ENCODE results near the gene TNIP1. TPM values are rescaled to one million over a fixed set of nuclear protein-coding genes. Genes with fewer than 3 reads are reported as not detected.

The TNIP1 gene
- total RNA-seq, 2 experiments from 2014 or later, result 127 TPM

GRCh38 chr5:151118913-151119575, 38.2 kb upstream of the TNIP1 start:
- no peaks in the 10 kb centered on the region for H3K9me3 Mint-ChIP-seq
- H3K27me3 Mint-ChIP-seq, result no peaks in the 10 kb centered on the region
- DNase-seq, result no peak
- CTCF ChIA-PET, result interaction anchor here (1.3 to 5.6 kb wide), 3 partner anchors 15 to 68 kb away, joined by 3 to 77 read pairs (median 10); no protein-coding TSS in a partner anchor
- POLR2A ChIA-PET, result no interaction called here
- H3K27ac Mint-ChIP-seq, result no peak overlapping the region
- no peak overlapping the region for H3K4me3 Mint-ChIP-seq
- H3K36me3 Mint-ChIP-seq (ENCODE audit: low read depth), result peaks cover 62% of the 10 kb centered on the region
- peaks cover 2% of the 10 kb centered on the region for H3K4me1 Mint-ChIP-seq

- H3K27me3 Mint-ChIP-seq, result no peaks in the 10 kb centered on the region
- CTCF ChIA-PET, result interaction anchor here (0.6 to 5.6 kb wide), 40 partner anchors 10 to 389 kb away, joined by 3 to 77 read pairs (median 4); partner anchors contain the start of gene ANXA6
- no peaks in the 10 kb centered on the region for H3K9me3 Mint-ChIP-seq
- no peak overlapping the region for H3K4me3 Mint-ChIP-seq
- DNase-seq, result peak; percentile 72
- peaks cover 2% of the 10 kb centered on the region for H3K4me1 Mint-ChIP-seq
- POLR2A ChIA-PET, result no interaction called here
- peaks cover 45% of the 10 kb centered on the region for H3K36me3 Mint-ChIP-seq (ENCODE audit: low read depth)
- no peak overlapping the region for H3K27ac Mint-ChIP-seq
Observed at GRCh38 chr5:151115272-151115905, 34.6 kb upstream of the TNIP1 start.

- Mint-ChIP-seq H3K27ac (no peak overlapping the region), H3K9me3 (no peaks in the 10 kb centered on the region)
- CTCF ChIA-PET, result interaction anchor here (1.4 to 5.6 kb wide), 5 partner anchors 12 to 327 kb away, joined by 3 to 77 read pairs (median 22); no protein-coding TSS in a partner anchor
Observed at GRCh38 chr5:151113651-151114050, 32.8 kb upstream of the TNIP1 start.

GRCh38 chr5:151110992-151111391, 30.2 kb upstream of the TNIP1 start:
- Mint-ChIP-seq H3K36me3 (ENCODE audit: low read depth) (peaks cover 48% of the 10 kb centered on the region), H3K27me3 (no peaks in the 10 kb centered on the region), H3K4me1 (no peaks in the 10 kb centered on the region), H3K9me3 (no peaks in the 10 kb centered on the region), H3K27ac (no peak overlapping the region), H3K4me3 (no peak overlapping the region)
- DNase-seq, result no peak
- POLR2A ChIA-PET, result no interaction called here
- CTCF ChIA-PET, result interaction anchor here (1.1 to 4.9 kb wide), 5 partner anchors 11 to 69 kb away, joined by 3 to 27 read pairs (median 3); no protein-coding TSS in a partner anchor

More at GRCh38 chr5:151113651-151114050, 32.8 kb upstream of the TNIP1 start:
- H3K4me1 Mint-ChIP-seq, result peaks cover 2% of the 10 kb centered on the region
- DNase-seq, result no peak
- peaks cover 44% of the 10 kb centered on the region for H3K36me3 Mint-ChIP-seq (ENCODE audit: low read depth)
- no peak overlapping the region for H3K4me3 Mint-ChIP-seq
- POLR2A ChIA-PET, result no interaction called here
- H3K27me3 Mint-ChIP-seq, result no peaks in the 10 kb centered on the region

GRCh38 chr5:151110122-151110681, 29.4 kb upstream of the TNIP1 start:
- peaks cover 50% of the 10 kb centered on the region for H3K36me3 Mint-ChIP-seq (ENCODE audit: low read depth)
- H3K4me1 Mint-ChIP-seq, result no peaks in the 10 kb centered on the region
- CTCF ChIA-PET, result interaction anchor here (0.8 to 4.9 kb wide), 6 partner anchors 9 to 58 kb away, joined by 3 to 27 read pairs (median 4); no protein-coding TSS in a partner anchor
- no peak overlapping the region for H3K4me3 Mint-ChIP-seq
- POLR2A ChIA-PET, result no interaction called here
- H3K27me3 Mint-ChIP-seq, result no peaks in the 10 kb centered on the region
- no peak overlapping the region for H3K27ac Mint-ChIP-seq
- no peak for DNase-seq
- H3K9me3 Mint-ChIP-seq, result no peaks in the 10 kb centered on the region

DNA sequence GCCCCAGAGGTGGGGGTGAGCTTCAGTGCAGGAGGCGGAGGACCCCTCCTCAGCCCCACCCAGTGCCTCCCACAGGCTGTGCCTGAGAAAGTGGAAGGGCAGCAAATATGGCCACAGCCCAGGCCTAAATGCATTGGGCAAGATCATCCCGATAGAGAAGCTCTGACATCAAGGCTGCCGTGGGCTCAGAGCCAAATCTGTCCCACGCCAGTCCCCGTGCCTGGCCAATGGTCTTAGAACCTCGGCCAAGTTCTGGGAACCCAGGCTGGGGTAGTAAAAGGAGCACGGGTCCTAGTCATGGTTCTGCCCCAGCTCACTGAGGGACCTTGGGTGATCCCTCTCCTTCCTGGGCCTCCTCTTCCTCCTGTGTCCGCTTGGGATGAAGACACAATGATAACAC, 27.7 kb upstream of the TNIP1 start:
- Mint-ChIP-seq H3K27me3 (no peaks in the 10 kb centered on the region), H3K36me3 (ENCODE audit: low read depth) (peaks cover 54% of the 10 kb centered on the region), H3K9me3 (no peaks in the 10 kb centered on the region), H3K27ac (no peak overlapping the region), H3K4me3 (no peak overlapping the region), H3K4me1 (no peaks in the 10 kb centered on the region)
- no peak for DNase-seq
- ChIA-PET CTCF (interaction anchor here (1.0 to 4.9 kb wide), 4 partner anchors 12 to 130 kb away, joined by 3 to 27 read pairs (median 3); no protein-coding TSS in a partner anchor), POLR2A (no interaction called here)

DNA sequence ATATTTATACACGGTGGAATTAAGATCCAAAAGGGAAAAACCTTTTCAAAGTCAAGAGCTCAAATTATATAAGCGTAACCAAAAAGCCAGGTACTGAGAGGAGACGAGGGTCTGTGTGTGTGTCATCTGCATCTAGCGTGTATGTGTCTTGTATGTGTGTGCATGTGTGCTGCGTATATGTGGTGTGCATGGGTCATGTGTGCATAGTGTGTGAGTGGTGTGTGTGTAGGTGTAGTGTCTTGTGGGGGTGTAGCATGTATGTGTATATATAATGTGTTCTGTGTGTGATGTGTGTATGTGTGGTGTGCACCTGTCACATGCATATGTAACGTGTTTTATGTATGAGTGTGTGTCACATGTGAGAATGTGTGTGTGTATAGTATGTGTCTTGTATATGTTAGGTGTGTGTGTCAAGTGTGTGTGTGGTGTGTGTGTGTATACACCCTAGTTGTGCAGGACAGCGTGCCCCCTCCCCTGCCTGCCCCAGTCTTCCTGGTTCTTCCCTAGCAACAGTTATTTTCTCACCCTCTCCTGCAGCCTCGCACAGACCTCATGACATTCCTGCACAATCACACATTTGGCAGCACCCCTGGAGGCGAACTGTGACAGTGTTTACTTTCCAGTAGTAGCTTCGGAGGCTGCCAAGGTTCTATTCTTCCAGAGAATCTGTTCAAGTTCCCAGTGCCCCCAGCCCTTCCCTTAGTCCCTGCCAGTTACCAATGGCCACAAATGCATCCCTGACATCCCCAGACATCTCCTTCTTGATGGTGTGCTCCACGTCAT, 27.1 kb upstream of the TNIP1 start:
- peaks cover 57% of the 10 kb centered on the region for H3K36me3 Mint-ChIP-seq (ENCODE audit: low read depth)
- H3K4me3 Mint-ChIP-seq, result no peak overlapping the region
- no peaks in the 10 kb centered on the region for H3K9me3 Mint-ChIP-seq
- H3K4me1 Mint-ChIP-seq, result no peaks in the 10 kb centered on the region
- no peak overlapping the region for H3K27ac Mint-ChIP-seq
- no peaks in the 10 kb centered on the region for H3K27me3 Mint-ChIP-seq
- CTCF ChIA-PET, result interaction anchor here (1.0 to 1.2 kb wide), 2 partner anchors 50 to 57 kb away, joined by 3 read pairs; no protein-coding TSS in a partner anchor
- POLR2A ChIA-PET, result no interaction called here
- DNase-seq, result no peak

GRCh38 chr5:151107084-151107483, 26.2 kb upstream of the TNIP1 start:
- Mint-ChIP-seq H3K4me3 (no peak overlapping the region), H3K4me1 (no peaks in the 10 kb centered on the region), H3K27ac (no peak overlapping the region), H3K27me3 (no peaks in the 10 kb centered on the region), H3K36me3 (ENCODE audit: low read depth) (peaks cover 59% of the 10 kb centered on the region), H3K9me3 (no peaks in the 10 kb centered on the region)
- ChIA-PET POLR2A (no interaction called here), CTCF (no interaction called here)
- DNase-seq, result no peak

GRCh38 chr5:151106509-151106908, 25.7 kb upstream of the TNIP1 start:
- ChIA-PET POLR2A (no interaction called here), CTCF (interaction anchor here (1.0 to 2.8 kb wide), 2 partner anchors 9 to 57 kb away, joined by 3 to 16 read pairs; no protein-coding TSS in a partner anchor)
- no peaks in the 10 kb centered on the region for H3K9me3 Mint-ChIP-seq
- no peaks in the 10 kb centered on the region for H3K4me1 Mint-ChIP-seq
- H3K36me3 Mint-ChIP-seq (ENCODE audit: low read depth), result peaks cover 65% of the 10 kb centered on the region
- no peaks in the 10 kb centered on the region for H3K27me3 Mint-ChIP-seq
- H3K4me3 Mint-ChIP-seq, result no peak overlapping the region
- DNase-seq, result no peak
- peak overlapping the region; percentile 65 for H3K27ac Mint-ChIP-seq

GRCh38 chr5:151106043-151106442, 25.2 kb upstream of the TNIP1 start:
- DNase-seq, result no peak
- POLR2A ChIA-PET, result no interaction called here
- CTCF ChIA-PET, result interaction anchor here (1.0 to 2.8 kb wide), 2 partner anchors 10 to 57 kb away, joined by 3 to 16 read pairs; no protein-coding TSS in a partner anchor
- no peaks in the 10 kb centered on the region for H3K4me1 Mint-ChIP-seq
- H3K27me3 Mint-ChIP-seq, result no peaks in the 10 kb centered on the region
- H3K27ac Mint-ChIP-seq, result peak overlapping the region; percentile 65
- no peaks in the 10 kb centered on the region for H3K9me3 Mint-ChIP-seq
- H3K36me3 Mint-ChIP-seq (ENCODE audit: low read depth), result peaks cover 67% of the 10 kb centered on the region
- H3K4me3 Mint-ChIP-seq, result no peak overlapping the region

DNA sequence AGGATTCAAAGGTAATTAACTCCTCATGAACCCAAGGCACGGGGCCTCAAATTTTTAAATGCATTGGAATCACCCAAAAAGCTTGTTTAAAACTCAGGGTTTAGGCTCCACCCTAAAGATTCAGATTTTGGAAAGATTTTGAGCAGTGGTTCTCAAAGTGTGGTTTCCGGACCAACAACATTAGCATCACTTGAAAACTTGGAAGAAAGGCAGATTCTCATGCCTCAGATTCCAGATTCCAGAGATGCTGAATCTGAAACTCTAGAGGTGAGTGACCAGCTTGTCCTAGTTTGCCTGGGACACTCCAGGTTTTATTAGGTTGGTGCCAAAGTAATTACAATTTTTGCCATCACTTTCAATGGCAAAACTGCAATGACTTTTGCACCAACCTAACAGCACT, 24.7 kb upstream of the TNIP1 start:
- POLR2A ChIA-PET, result no interaction called here
- no peak overlapping the region for H3K27ac Mint-ChIP-seq
- no peak for DNase-seq
- H3K27me3 Mint-ChIP-seq, result no peaks in the 10 kb centered on the region
- CTCF ChIA-PET, result interaction anchor here (0.6 to 2.8 kb wide), 4 partner anchors 10 to 54 kb away, joined by 3 to 16 read pairs (median 4); no protein-coding TSS in a partner anchor
- H3K9me3 Mint-ChIP-seq, result no peaks in the 10 kb centered on the region
- peaks cover 72% of the 10 kb centered on the region for H3K36me3 Mint-ChIP-seq (ENCODE audit: low read depth)
- H3K4me1 Mint-ChIP-seq, result peaks cover under 1% of the 10 kb centered on the region
- no peak overlapping the region for H3K4me3 Mint-ChIP-seq

DNA sequence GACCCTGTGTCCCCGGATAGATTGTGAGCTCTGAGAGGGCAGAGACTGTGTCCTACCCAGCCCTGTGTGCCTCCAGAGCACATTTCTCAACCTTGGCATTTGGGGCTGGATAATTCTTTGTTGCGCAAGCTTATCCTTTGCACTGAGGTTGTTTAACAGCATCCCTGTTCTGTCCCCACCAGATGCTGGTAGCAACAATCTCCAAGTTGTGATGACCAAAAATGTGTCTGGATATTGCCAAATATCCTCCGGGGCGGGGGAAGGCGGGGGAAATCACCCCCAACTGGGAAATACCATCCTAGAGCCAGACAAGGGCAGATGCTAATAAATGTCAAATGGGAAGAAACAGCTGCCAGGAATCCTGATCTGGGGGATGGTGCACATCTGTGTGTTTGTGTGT, 24.0 kb upstream of the TNIP1 start:
- ChIA-PET POLR2A (no interaction called here), CTCF (interaction anchor here (0.8 to 2.8 kb wide), 6 partner anchors 11 to 57 kb away, joined by 3 to 16 read pairs (median 4); no protein-coding TSS in a partner anchor)
- Mint-ChIP-seq H3K4me3 (no peak overlapping the region), H3K27me3 (no peaks in the 10 kb centered on the region), H3K36me3 (ENCODE audit: low read depth) (peaks cover 73% of the 10 kb centered on the region), H3K27ac (peak overlapping the region; percentile 3), H3K4me1 (peaks cover 6% of the 10 kb centered on the region), H3K9me3 (no peaks in the 10 kb centered on the region)
- no peak for DNase-seq

All from activated CD4-positive, alpha-beta T cell treated with anti-CD3 and anti-CD28 coated beads, Interleukin-2, amount 10 ng/mL, durations not matched to agents 7 days and 5 days (primary cell).